Right ventricle myocardium superior (tissue), 1 donor: ENCODE measurements around the gene FIBIN. TPM values are rescaled to one million over a fixed set of nuclear protein-coding genes. Genes with fewer than 3 reads are reported as not detected.
"Not testable (repeated sequence)": the region's sequence is repeated elsewhere in the genome, so short reads cannot be mapped to it uniquely, and the experiment has no call there.

ENCODE experiments used
- ATAC-seq: fragments of 200-7000 bp; cut with Tn5 transposase; one replicate; pipeline ENCODE4 v1.9.1; 2020; ENCODE audit warnings: mild to moderate bottlenecking; ENCODE audit not compliant: poor library complexity
- DNase-seq: peaks from one replicate; pipeline ENCODE4 v3.0.0-alpha.2; 2020
- intact Hi-C: fragments of 100-400 bp; cut with DNase I; formaldehyde crosslinking; loops from one replicate; pipeline ENCODE4 v1.11.2; 2022
- total RNA-seq: library from RNA; stranded (reverse); fragmentation: NEBNext Ultra II Directional; extraction: Animal tissue kit (Norgen Biotek cat#: 25700); gene quantifications from one replicate; pipeline ENCODE4 v1.2.1, GENCODE V29; 2021
- donor health status: DM: no; HTN: yes; CAD: no; lungs with severe emphysema.

FIBIN gene
- total RNA-seq, 1 donor from 2014 or later: 8.6 TPM

GRCh38 chr11:26974069-26974783, 19.7 kb upstream of the FIBIN start:
- intact Hi-C loops: no loop called here
- ATAC-seq (no peak), DNase-seq (no peak)

- no peak for DNase-seq
- intact Hi-C loops: no loop called here
- ATAC-seq: no peak
Observed at GRCh38 chr11:26974996-26975395, 18.9 kb upstream of the FIBIN start.

- intact Hi-C loops: no loop called here
- DNase-seq (no peak), ATAC-seq (no peak)
Observed at GRCh38 chr11:26976389-26976788, 17.5 kb upstream of the FIBIN start.

- DNase-seq, intact Hi-C loops, ATAC-seq: not testable (repeated sequence)
Observed at GRCh38 chr11:26977209-26977608, 16.7 kb upstream of the FIBIN start.

GRCh38 chr11:26983645-26984044, 10.3 kb upstream of the FIBIN start:
- no peak for DNase-seq
- intact Hi-C loops: no loop called here
- no peak for ATAC-seq

GRCh38 chr11:26985470-26985869, 8.4 kb upstream of the FIBIN start:
- ATAC-seq (no peak), DNase-seq (no peak)
- intact Hi-C loops: no loop called here

- intact Hi-C loops: no loop called here
- ATAC-seq: peak; percentile 53
Observed at GRCh38 chr11:26985943-26986342, 8.0 kb upstream of the FIBIN start.

GRCh38 chr11:26987272-26987671, 6.6 kb upstream of the FIBIN start:
- ATAC-seq: no peak
- no peak for DNase-seq
- intact Hi-C loops: no loop called here

More at GRCh38 chr11:26985943-26986342, 8.0 kb upstream of the FIBIN start:
- DNase-seq: no peak

- ATAC-seq (no peak), DNase-seq (no peak)
- intact Hi-C loops: no loop called here
Observed at GRCh38 chr11:26987731-26988130, 6.2 kb upstream of the FIBIN start.

GRCh38 chr11:26992031-26992541, 1.8 kb upstream of the FIBIN start:
- ATAC-seq (peak; percentile 72), DNase-seq (no peak)
- intact Hi-C loops: no loop called here

GRCh38 chr11:26994631-26995095, 751 bp downstream of the FIBIN start:
- intact Hi-C loops: no loop called here
- peak; percentile 41 for DNase-seq
- peak; percentile 14 for ATAC-seq

GRCh38 chr11:26995701-26996460, 2.0 kb downstream of the FIBIN start:
- ATAC-seq: no peak
- intact Hi-C loops: no loop called here
- no peak for DNase-seq

GRCh38 chr11:26997378-26997777, 3.5 kb downstream of the FIBIN start:
- ATAC-seq (no peak), DNase-seq (no peak)
- intact Hi-C loops: no loop called here

GRCh38 chr11:27001136-27001730, 7.3 kb downstream of the FIBIN start:
- ATAC-seq, intact Hi-C loops: not testable (repeated sequence)

GRCh38 chr11:27002431-27002830, 8.5 kb downstream of the FIBIN start:
- ATAC-seq (no peak), DNase-seq (no peak)
- intact Hi-C loops: no loop called here

More at GRCh38 chr11:27001136-27001730, 7.3 kb downstream of the FIBIN start:
- not testable (repeated sequence) for DNase-seq

- no peak for DNase-seq
- intact Hi-C loops: no loop called here
- ATAC-seq: no peak
Observed at GRCh38 chr11:27002838-27003237, 8.9 kb downstream of the FIBIN start.

GRCh38 chr11:27004103-27004502, 10.2 kb downstream of the FIBIN start:
- intact Hi-C loops: no loop called here
- DNase-seq (no peak), ATAC-seq (no peak)

- intact Hi-C loops: no loop called here
- ATAC-seq (no peak), DNase-seq (no peak)
Observed at GRCh38 chr11:27008811-27009535, 15.1 kb downstream of the FIBIN start.
